Endothelial cell of umbilical vein (primary cell): Measurements from ENCODE around the gene ROMO1. TPM values are rescaled to one million over a fixed set of nuclear protein-coding genes. Genes with fewer than 3 reads are reported as not detected.

Experiments used
- BruUV-seq: library from RNA; stranded (reverse); fragments of 400-500 nt; replicated peaks from 2 replicates; lab custom pipeline; 2021; lab: Mats Ljungman, UMichigan
- CTCF ChIA-PET: fragments of 300-600, 350-600 bp; sonication (Branson Sonifier 250); formaldehyde crosslinking; loops from one replicate; lab custom pipeline; 2021; ENCODE audit warnings: antibody characterized with exemption, inconsistent platforms; lab: Charles Lee
- POLR2A ChIA-PET: fragments of 300-600, 350-600 bp; sonication (Branson Sonifier 250); formaldehyde crosslinking; loops from one replicate; lab custom pipeline; 2021; ENCODE audit warnings: antibody characterized with exemption, inconsistent platforms; lab: Charles Lee
- DNase-seq: peaks from one replicate; pipeline ENCODE4 v3.0.0-alpha.2; 2011; ENCODE audit warnings: low read depth, low spot score
- FAIRE-seq: peaks from 2 replicates; lab custom pipeline; 2011; peaks lifted over from hg19 to GRCh38; lab: Jason Lieb, UNC
- H2AFZ ChIP-seq: 2 replicates; pipeline ENCODE4 v1.6.0; 2012; ENCODE audit warnings: low read depth, low read length, control low read depth, inconsistent platforms
- H3K27ac ChIP-seq: 2 replicates; pipeline ENCODE4 v1.5.1; 2011; ENCODE audit warnings: low read depth, mild to moderate bottlenecking, control low read depth, low read length, moderate library complexity; ENCODE audit not compliant: insufficient read depth
- H3K27me3 ChIP-seq, 2 experiments: 2 replicates each; pipeline versions ENCODE4 v1.6.0 to v1.6.1; 2011; ENCODE audit warnings: low read length in 2 of 2, mixed read lengths in 1 of 2; ENCODE audit not compliant: control insufficient read depth in 2 of 2, insufficient read depth in 2 of 2
- H3K36me3 ChIP-seq, 2 experiments: 2 replicates in 1 of 2; 3 replicates in 1 of 2; pipeline ENCODE4 v1.5.1; 2011; ENCODE audit warnings: low read length in 2 of 2, mild to moderate bottlenecking in 1 of 2, moderate library complexity in 1 of 2; ENCODE audit not compliant: control insufficient read depth in 2 of 2, insufficient read depth in 2 of 2; ENCODE audit errors: extremely low read depth in 1 of 2
- H3K4me1 ChIP-seq: 3 replicates; pipeline ENCODE4 v1.5.1; 2011; ENCODE audit warnings: mild to moderate bottlenecking, low read length; ENCODE audit not compliant: control insufficient read depth, insufficient read depth; ENCODE audit errors: extremely low read depth
- H3K4me2 ChIP-seq: 2 replicates; pipeline ENCODE4 v1.6.1; 2011; ENCODE audit warnings: low read length, control low read depth, mixed read lengths; ENCODE audit not compliant: insufficient read depth
- H3K4me3 ChIP-seq, 3 experiments: fragments of 200-600 bp in 1 of 3; sonication (generic), shearing (Covaris generic) in 1 of 3; replicated peaks in 1 of 3; 2 replicates each; pipeline ENCODE4 v1.5.1; 2011 to 2016; ENCODE audit warnings: control low read depth in 3 of 3, low read length in 3 of 3, mild to moderate bottlenecking in 2 of 3, inconsistent platforms in 1 of 3, low read depth in 1 of 3, moderate library complexity in 1 of 3; ENCODE audit not compliant: insufficient read depth in 1 of 3
- H3K79me2 ChIP-seq: 2 replicates; pipeline ENCODE4 v1.6.0; 2012; ENCODE audit warnings: low read length, inconsistent platforms; ENCODE audit not compliant: control insufficient read depth, insufficient read depth
- H3K9ac ChIP-seq: replicated peaks from 2 replicates; pipeline ENCODE3; 2011; ENCODE audit warnings: low read length, control low read depth; ENCODE audit not compliant: insufficient read depth; ENCODE audit errors: extremely low read depth
- H3K9me1 ChIP-seq: replicated peaks from 3 replicates; pipeline ENCODE4 v1.6.0; 2011; ENCODE audit warnings: mild to moderate bottlenecking, low read length; ENCODE audit not compliant: control insufficient read depth, insufficient read depth; ENCODE audit errors: extremely low read depth
- H3K9me3 ChIP-seq: replicated peaks from 2 replicates; pipeline ENCODE4 v1.5.1; 2012; ENCODE audit warnings: low read length, inconsistent platforms; ENCODE audit not compliant: control insufficient read depth, insufficient read depth
- H4K20me1 ChIP-seq: replicated peaks from 2 replicates; pipeline ENCODE3; 2011; ENCODE audit warnings: mild to moderate bottlenecking, low read length; ENCODE audit not compliant: control insufficient read depth, insufficient read depth; ENCODE audit errors: extremely low read depth
- EZH2 ChIP-seq: IDR thresholded peaks from 2 replicates; pipeline ENCODE4 v1.6.1; 2012; ENCODE audit warnings: borderline replicate concordance, low read depth, mild to moderate bottlenecking, moderate library complexity, low read length, inconsistent platforms; ENCODE audit not compliant: severe bottlenecking
- FOS ChIP-seq: IDR thresholded peaks from 2 replicates; pipeline ENCODE4 v1.6.1; 2011; ENCODE audit warnings: mild to moderate bottlenecking, low read length, moderate library complexity, borderline replicate concordance; ENCODE audit not compliant: insufficient read depth
- GATA2 ChIP-seq: IDR thresholded peaks from 2 replicates; pipeline ENCODE4 v1.7.0; 2011; ENCODE audit warnings: low read depth, mild to moderate bottlenecking, moderate library complexity, mixed read lengths, low read length; ENCODE audit not compliant: insufficient read length, insufficient read depth
- JUN ChIP-seq: IDR thresholded peaks from 2 replicates; pipeline ENCODE4 v1.6.1; 2011; ENCODE audit warnings: borderline replicate concordance, low read depth; ENCODE audit not compliant: insufficient read length, insufficient read depth
- MYC ChIP-seq: IDR thresholded peaks from one replicate; pipeline ENCODE4 v1.6.1; 2011; ENCODE audit warnings: mild to moderate bottlenecking, low read depth, low read length
- POLR2A ChIP-seq: IDR thresholded peaks from 2 replicates; pipeline ENCODE4 v1.6.1; 2012; ENCODE audit warnings: low read depth, mild to moderate bottlenecking, control low read depth, low read length
- POLR2AphosphoS5 ChIP-seq: IDR thresholded peaks from 2 replicates; pipeline ENCODE4 v1.6.1; 2012; ENCODE audit warnings: low read depth, mild to moderate bottlenecking, control low read depth, low read length, moderate library complexity; ENCODE audit not compliant: insufficient read depth
- dilution Hi-C: fragments of 300-500 bp; cut with MboI; formaldehyde crosslinking; loops from one replicate; pipeline ENCODE4 v1.15.0; 2019; ENCODE audit warnings: low sequenced_read_pairs; ENCODE audit not compliant: extremely low pct_ligation_motif_present
- intact Hi-C: fragments of 100-400 bp; cut with micrococcal nuclease; formaldehyde crosslinking; loops from one replicate; pipeline ENCODE4 v1.10.0; 2022
- polyA plus RNA-seq, 4 experiments: library from polyadenylated mRNA; depleted of rRNA in 3 of 4; stranded (reverse) in 3 of 4; unstranded in 1 of 4; fragments of >200 nt; gene quantifications; 2 replicates each; pipeline versions ENCODE4 v1.2.1 to v1.2.3, GENCODE V29; 2011 to 2012; ENCODE audit warnings: missing spikeins in 1 of 4
- total RNA-seq: library from RNA; stranded (reverse); gene quantifications from 2 replicates; pipeline ENCODE4 v1.2.3, GENCODE V29; 2021
- TF ChIP-seq, protein P1 (sequence below), 2 donors: IDR thresholded peaks; 1 replicate in 1 of 2; 2 replicates in 1 of 2; pipeline ENCODE4 v1.5.1; 2011; ENCODE audit warnings: low read length in 2 of 2, mild to moderate bottlenecking in 2 of 2, moderate library complexity in 2 of 2, control low read depth in 1 of 2, inconsistent platforms in 1 of 2, low read depth in 1 of 2; ENCODE audit not compliant: insufficient read depth in 1 of 2; ENCODE audit errors: extremely low read depth in 1 of 2
- TF ChIP-seq, protein P2 (sequence below): IDR thresholded peaks from 2 replicates; pipeline ENCODE4 v1.6.1; 2011; ENCODE audit not compliant: insufficient read depth, insufficient read length

ROMO1 gene
- total and polyA plus RNA-seq, 2 donors (not counting 3 experiments of a cell fraction or from before 2014, with no cell fraction given) = 174 to 1,099 TPM

DNA sequence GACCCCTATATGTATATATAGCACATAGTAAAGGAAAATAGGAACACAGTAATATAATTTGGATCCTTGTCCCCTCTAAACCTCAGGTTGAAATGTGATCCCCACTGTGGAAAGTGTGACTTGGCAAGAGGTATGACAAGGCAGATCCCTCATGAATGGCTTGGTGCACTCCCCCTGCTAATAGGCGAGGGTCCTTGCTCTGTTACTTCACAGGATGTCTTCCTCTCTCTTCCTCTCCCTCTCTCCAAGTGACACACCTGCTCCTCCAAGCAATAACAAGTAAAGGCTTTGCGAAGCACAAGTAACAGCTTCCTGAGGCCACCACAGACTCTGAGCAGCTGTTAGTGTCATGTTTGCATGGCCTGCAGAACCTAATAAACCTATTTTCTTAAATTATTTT, 16.4 kb downstream of the ROMO1 start:
- Histone ChIP-seq H3K9me1 (no peaks in the 10 kb centered on the region), H2AFZ (no peak overlapping the region), H3K9me3 (no peaks in the 10 kb centered on the region), H3K4me2 (no peak overlapping the region), H3K4me3 (no peak overlapping the region), H4K20me1 (peaks cover 14% of the 10 kb centered on the region), H3K27me3 (no peaks in the 10 kb centered on the region), H3K9ac (no peak overlapping the region), H3K4me1 (no peaks in the 10 kb centered on the region), H3K36me3 (peaks cover 41 to 57% of the 10 kb centered on the region in 2 experiments), H3K79me2 (peaks cover 83% of the 10 kb centered on the region), H3K27ac (no peak overlapping the region)
- ChIA-PET CTCF (interaction anchor here (1.4 to 1.8 kb wide), 3 partner anchors 8 to 169 kb away, joined by 3 to 5 read pairs (median 4); no protein-coding TSS in a partner anchor), POLR2A (interaction anchor here (0.8 kb wide), 1 partner anchor 26 kb away, joined by 3 read pairs; the partner anchor contains the start of gene RBM39)
- dilution Hi-C loops (no loop called here), intact Hi-C loops (no loop called here)
- DNase-seq (no peak), FAIRE-seq (no peak)
- no TSS peak for BruUV-seq
- no peak for TF ChIP-seq POLR2A
- TF ChIP-seq POLR2AphosphoS5 = peak; percentile 26

DNA sequence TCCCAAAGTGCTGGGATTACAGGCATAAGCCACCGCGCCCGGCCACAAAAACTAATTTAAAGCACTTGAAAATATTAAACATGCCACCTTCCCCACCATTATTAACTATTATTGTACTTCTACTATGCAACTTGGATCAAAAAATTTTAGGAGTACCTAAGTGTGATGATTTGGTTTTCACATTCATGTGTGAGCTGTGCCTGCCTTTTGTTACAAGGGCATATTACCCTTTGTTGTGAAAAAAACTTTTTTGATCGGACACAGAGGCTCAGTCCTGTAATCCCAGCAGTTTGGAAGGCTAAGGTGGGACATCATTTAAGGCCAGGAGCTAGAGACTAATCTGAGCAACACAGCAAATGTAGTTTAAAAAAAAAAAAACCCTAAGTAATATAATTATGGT, 17.1 kb downstream of the ROMO1 start:
- Histone ChIP-seq H4K20me1 (peaks cover 13% of the 10 kb centered on the region), H3K36me3 (peaks cover 44 to 55% of the 10 kb centered on the region in 2 experiments), H3K27me3 (no peaks in the 10 kb centered on the region), H3K27ac (no peak overlapping the region), H3K4me1 (no peaks in the 10 kb centered on the region), H3K9me1 (no peaks in the 10 kb centered on the region), H3K4me2 (no peak overlapping the region), H3K79me2 (peaks cover 82% of the 10 kb centered on the region), H3K4me3 (no peak overlapping the region), H2AFZ (no peak overlapping the region), H3K9ac (no peak overlapping the region), H3K9me3 (no peaks in the 10 kb centered on the region)
- BruUV-seq = no TSS peak
- DNase-seq (no peak), FAIRE-seq (no peak)
- intact Hi-C loops = no loop called here
- TF ChIP-seq, protein P1, sequence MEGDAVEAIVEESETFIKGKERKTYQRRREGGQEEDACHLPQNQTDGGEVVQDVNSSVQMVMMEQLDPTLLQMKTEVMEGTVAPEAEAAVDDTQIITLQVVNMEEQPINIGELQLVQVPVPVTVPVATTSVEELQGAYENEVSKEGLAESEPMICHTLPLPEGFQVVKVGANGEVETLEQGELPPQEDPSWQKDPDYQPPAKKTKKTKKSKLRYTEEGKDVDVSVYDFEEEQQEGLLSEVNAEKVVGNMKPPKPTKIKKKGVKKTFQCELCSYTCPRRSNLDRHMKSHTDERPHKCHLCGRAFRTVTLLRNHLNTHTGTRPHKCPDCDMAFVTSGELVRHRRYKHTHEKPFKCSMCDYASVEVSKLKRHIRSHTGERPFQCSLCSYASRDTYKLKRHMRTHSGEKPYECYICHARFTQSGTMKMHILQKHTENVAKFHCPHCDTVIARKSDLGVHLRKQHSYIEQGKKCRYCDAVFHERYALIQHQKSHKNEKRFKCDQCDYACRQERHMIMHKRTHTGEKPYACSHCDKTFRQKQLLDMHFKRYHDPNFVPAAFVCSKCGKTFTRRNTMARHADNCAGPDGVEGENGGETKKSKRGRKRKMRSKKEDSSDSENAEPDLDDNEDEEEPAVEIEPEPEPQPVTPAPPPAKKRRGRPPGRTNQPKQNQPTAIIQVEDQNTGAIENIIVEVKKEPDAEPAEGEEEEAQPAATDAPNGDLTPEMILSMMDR (IDR thresholded peaks at IDR 0.05; ENCODE audit: extremely low read depth in 1 of 2, insufficient read depth in 1 of 2, low read depth in 1 of 2, low read length in 2 of 2) = no peak
- TF ChIP-seq MYC (no peak), POLR2AphosphoS5 (no peak), GATA2 (no peak), EZH2 (no peak), FOS (no peak), POLR2A (no peak), JUN (no peak)
- TF ChIP-seq, protein P2, sequence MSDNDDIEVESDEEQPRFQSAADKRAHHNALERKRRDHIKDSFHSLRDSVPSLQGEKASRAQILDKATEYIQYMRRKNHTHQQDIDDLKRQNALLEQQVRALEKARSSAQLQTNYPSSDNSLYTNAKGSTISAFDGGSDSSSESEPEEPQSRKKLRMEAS = no peak
- ChIA-PET POLR2A (interaction anchor here (0.7 to 0.8 kb wide), 2 partner anchors 26 to 97 kb away, joined by 3 read pairs; partner anchors contain the start of gene RBM39), CTCF (interaction anchor here (1.4 kb wide), 2 partner anchors 8 to 168 kb away, joined by 3 to 4 read pairs; no protein-coding TSS in a partner anchor)
- dilution Hi-C loops = no loop called here
